H9 (cell line): Measurements from ENCODE around the gene IL17F. TPM values are rescaled to one million over a fixed set of nuclear protein-coding genes. Genes with fewer than 3 reads are reported as not detected.

Experiments
- DNase-seq: peaks from one replicate; pipeline ENCODE4 v3.0.0-alpha.2; 2017
- H2AFZ ChIP-seq: one replicate; pipeline ENCODE4 v1.6.1; 2013; ENCODE audit warnings: mild to moderate bottlenecking, low read length, control low read depth, moderate library complexity
- H2AK5ac ChIP-seq: 2 replicates; pipeline ENCODE4 v1.6.1; 2013; ENCODE audit warnings: low read length, control low read depth, mixed read lengths; ENCODE audit not compliant: insufficient read length
- H2BK120ac ChIP-seq: one replicate; pipeline ENCODE4 v1.6.1; 2013; ENCODE audit warnings: low read depth, mild to moderate bottlenecking, low read length, control low read depth, inconsistent platforms; ENCODE audit not compliant: poor library complexity, severe bottlenecking
- H2BK12ac ChIP-seq: 2 replicates; pipeline ENCODE4 v1.6.1; 2013; ENCODE audit warnings: low read length, control low read depth, mixed read lengths, low read depth; ENCODE audit not compliant: insufficient read length
- H2BK15ac ChIP-seq: 2 replicates; pipeline ENCODE4 v1.6.1; 2013; ENCODE audit warnings: low read depth, low read length, control low read depth
- H2BK20ac ChIP-seq: one replicate; pipeline ENCODE4 v1.6.1; 2013; ENCODE audit warnings: low read depth, mild to moderate bottlenecking, low read length, control low read depth, inconsistent platforms; ENCODE audit not compliant: poor library complexity, severe bottlenecking
- H2BK5ac ChIP-seq: 2 replicates; pipeline ENCODE4 v1.6.1; 2013; ENCODE audit warnings: low read length, control low read depth, mixed read lengths; ENCODE audit not compliant: insufficient read length
- H3K14ac ChIP-seq: 2 replicates; pipeline ENCODE4 v1.6.1; 2013; ENCODE audit warnings: low read length, control low read depth; ENCODE audit not compliant: insufficient read depth
- H3K18ac ChIP-seq: 2 replicates; pipeline ENCODE4 v1.6.1; 2013; ENCODE audit warnings: low read depth, mild to moderate bottlenecking, mixed read lengths, low read length, control low read depth; ENCODE audit not compliant: insufficient read length
- H3K23ac ChIP-seq: 2 replicates; pipeline ENCODE4 v1.6.1; 2013; ENCODE audit warnings: low read length, control low read depth, mixed read lengths, low read depth; ENCODE audit not compliant: insufficient read length
- H3K23me2 ChIP-seq: 2 replicates; pipeline ENCODE4 v1.6.1; 2013; ENCODE audit warnings: low read depth, mild to moderate bottlenecking, mixed read lengths, low read length, control low read depth; ENCODE audit not compliant: insufficient read length, poor library complexity, severe bottlenecking
- H3K27ac ChIP-seq: 2 replicates; pipeline ENCODE4 v1.5.1; 2013; ENCODE audit warnings: low read length, control low read depth, mixed read lengths, low read depth; ENCODE audit not compliant: insufficient read length
- H3K27me3 ChIP-seq: 2 replicates; pipeline ENCODE4 v1.6.1; 2013; ENCODE audit warnings: low read length, control low read depth, inconsistent platforms; ENCODE audit not compliant: insufficient read depth
- H3K4ac ChIP-seq: 2 replicates; pipeline ENCODE4 v1.6.1; 2013; ENCODE audit warnings: low read depth, mild to moderate bottlenecking, control low read depth, inconsistent platforms, low read length, moderate library complexity
- H3K4me1 ChIP-seq: 2 replicates; pipeline ENCODE4 v1.6.1; 2013; ENCODE audit warnings: low read length, control low read depth, inconsistent platforms; ENCODE audit not compliant: insufficient read depth
- H3K4me2 ChIP-seq: 2 replicates; pipeline ENCODE4 v1.6.1; 2013; ENCODE audit warnings: low read length, control low read depth, mixed read lengths; ENCODE audit not compliant: insufficient read length, insufficient read depth
- H3K56ac ChIP-seq: 2 replicates; pipeline ENCODE4 v1.6.1; 2013; ENCODE audit warnings: low read depth, mild to moderate bottlenecking, mixed read lengths, low read length, control low read depth; ENCODE audit not compliant: insufficient read length
- H3K79me1 ChIP-seq: 2 replicates; pipeline ENCODE4 v1.6.1; 2013; ENCODE audit warnings: low read depth, mild to moderate bottlenecking, moderate library complexity, low read length, control low read depth, inconsistent platforms; ENCODE audit not compliant: insufficient read depth, poor library complexity, severe bottlenecking
- H3K79me2 ChIP-seq: 2 replicates; pipeline ENCODE4 v1.6.1; 2013; ENCODE audit warnings: low read length, control low read depth, inconsistent platforms; ENCODE audit not compliant: insufficient read depth
- H3K9ac ChIP-seq: 2 replicates; pipeline ENCODE4 v1.6.1; 2013; ENCODE audit warnings: low read length, control low read depth, mixed read lengths; ENCODE audit not compliant: insufficient read length; ENCODE audit errors: extremely low read depth
- H3K9me3 ChIP-seq: one replicate; pipeline ENCODE4 v1.6.1; 2013; ENCODE audit warnings: low read depth, low read length, inconsistent platforms; ENCODE audit not compliant: control insufficient read depth
- H3T11ph ChIP-seq: one replicate; pipeline ENCODE4 v1.6.1; 2013; ENCODE audit warnings: mild to moderate bottlenecking, low read length, control low read depth, inconsistent platforms
- H4K20me1 ChIP-seq: one replicate; pipeline ENCODE4 v1.6.1; 2013; ENCODE audit not compliant: control insufficient read depth, insufficient read length, insufficient read depth
- H4K5ac ChIP-seq: 2 replicates; pipeline ENCODE4 v1.6.1; 2013; ENCODE audit warnings: low read depth, mild to moderate bottlenecking, mixed read lengths, low read length, control low read depth; ENCODE audit not compliant: insufficient read length
- H4K8ac ChIP-seq: replicated peaks from 2 replicates; pipeline ENCODE4 v1.6.1; 2013; ENCODE audit warnings: low read length, control low read depth, mixed read lengths, low read depth; ENCODE audit not compliant: insufficient read length
- H4K91ac ChIP-seq: 2 replicates; pipeline ENCODE4 v1.6.1; 2013; ENCODE audit warnings: low read depth, mild to moderate bottlenecking, moderate library complexity, mixed read lengths, low read length, control low read depth; ENCODE audit not compliant: insufficient read length
- H3K27ac Mint-ChIP-seq, 3 experiments: 2 replicates in 2 of 3; 3 replicates in 1 of 3; pipeline ENCODE4 v1.8.0; 2020 to 2021; ENCODE audit warnings: mixed read lengths in 3 of 3, mild to moderate bottlenecking in 1 of 3, moderate library complexity in 1 of 3
- H3K27me3 Mint-ChIP-seq: 2 replicates; pipeline ENCODE4 v1.8.0; 2021; ENCODE audit warnings: low read depth, mild to moderate bottlenecking, moderate library complexity, mixed read lengths
- H3K36me3 Mint-ChIP-seq, 3 experiments: 2 replicates in 2 of 3; 3 replicates in 1 of 3; pipeline ENCODE4 v1.8.0; 2020 to 2021; ENCODE audit warnings: low read depth in 3 of 3, mixed read lengths in 3 of 3; ENCODE audit not compliant: insufficient read depth in 1 of 3
- H3K4me1 Mint-ChIP-seq, 2 experiments: 2 replicates each; pipeline ENCODE4 v1.8.0; 2020; ENCODE audit warnings: mixed read lengths in 2 of 2
- H3K4me3 Mint-ChIP-seq, 2 experiments: 2 replicates in 1 of 2; 3 replicates in 1 of 2; pipeline ENCODE4 v1.8.0; 2020 to 2021; ENCODE audit warnings: mild to moderate bottlenecking in 2 of 2, mixed read lengths in 2 of 2, moderate library complexity in 1 of 2
- H3K9me3 Mint-ChIP-seq, 2 experiments: 2 replicates in 1 of 2; 3 replicates in 1 of 2; pipeline ENCODE4 v1.8.0; 2020; ENCODE audit warnings: mild to moderate bottlenecking in 2 of 2, mixed read lengths in 2 of 2, moderate library complexity in 1 of 2
- WGBS: extraction: QIAGEN DNeasy Blood & Tissue Kit; methylation state at CpG from one replicate; pipeline ENCODE4 v1.1.7; 2013; ENCODE audit warnings: missing lambda C conversion rate, low lambda C conversion rate, mixed read lengths; ENCODE audit not compliant: insufficient read length; ENCODE audit errors: extremely low coverage; 5-methylcytosine and 5-hydroxymethylcytosine counted together
- total RNA-seq: library from RNA; stranded (reverse); gene quantifications from 2 replicates; pipeline ENCODE4 v1.2.1, GENCODE V29; 2021
- TF ChIP-seq, protein P1 (sequence below): fragments of 200-600 bp; sonication (generic); conservative IDR thresholded peaks from 3 replicates; pipeline ENCODE4 v1.8.0; 2021; ENCODE audit warnings: antibody characterized with exemption, mild to moderate bottlenecking

Gene IL17F
- total RNA-seq, 1 experiment from 2014 or later = not detected

DNA sequence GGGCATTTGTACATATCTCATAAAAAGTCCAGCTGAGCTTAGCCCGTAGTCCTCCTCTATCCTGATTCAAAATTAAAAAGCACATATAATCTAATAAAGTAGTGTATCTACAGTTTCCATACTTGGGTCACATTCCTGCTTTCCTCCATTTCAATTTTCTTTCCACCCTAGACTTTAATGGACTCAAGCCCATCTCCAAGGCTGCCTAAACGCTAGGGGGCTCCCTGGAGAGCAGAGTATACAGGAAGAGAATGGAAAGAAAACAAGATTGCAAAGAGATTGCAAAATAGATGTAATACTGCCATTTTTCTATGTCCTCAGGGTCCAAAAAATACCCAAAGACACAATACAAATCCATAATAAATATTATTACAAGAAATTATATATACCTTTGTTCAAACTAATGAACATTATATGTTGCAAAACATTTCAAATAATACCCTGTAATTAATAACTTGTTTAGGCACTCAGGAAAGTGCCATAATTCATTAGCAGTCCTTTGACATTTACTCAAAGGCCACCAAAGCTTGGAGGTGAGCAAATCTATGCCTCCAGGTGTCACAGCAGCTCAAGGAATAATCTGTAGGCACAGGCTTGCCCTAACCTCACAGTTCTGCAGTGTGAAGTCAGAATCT is 42.6 kb upstream of the IL17F start:
- H3K4me1 ChIP-seq = peaks cover 3% of the 10 kb centered on the region; the same call in 1 of the 2 replicates
- no peak overlapping the region for H3T11ph ChIP-seq
- peaks cover 12% of the 10 kb centered on the region; the same call in 1 of the 2 replicates for H3K79me2 ChIP-seq
- peaks cover 18 to 20% of the 10 kb centered on the region in 2 experiments for H3K4me1 Mint-ChIP-seq
- no peak overlapping the region for H2BK15ac ChIP-seq
- H3K9me3 Mint-ChIP-seq = no peaks in the 10 kb centered on the region
- H3K9ac ChIP-seq = no peak overlapping the region
- H2BK12ac ChIP-seq = no peak overlapping the region
- peaks cover 6% of the 10 kb centered on the region for H3K79me1 ChIP-seq
- H3K27ac Mint-ChIP-seq = no peak overlapping the region
- H4K91ac ChIP-seq = no peak overlapping the region
- no peak overlapping the region for H2BK5ac ChIP-seq
- H2BK20ac ChIP-seq = no peak overlapping the region
- no peak overlapping the region for H2AK5ac ChIP-seq
- no peak overlapping the region for H2AFZ ChIP-seq
- H3K56ac ChIP-seq = no peak overlapping the region
- H3K4me3 Mint-ChIP-seq = peak overlapping the region in 1 of 2 experiments; percentile 54; a peak in 2 of 5 replicates
- no peak overlapping the region for H3K18ac ChIP-seq
- TF ChIP-seq, protein P1, sequence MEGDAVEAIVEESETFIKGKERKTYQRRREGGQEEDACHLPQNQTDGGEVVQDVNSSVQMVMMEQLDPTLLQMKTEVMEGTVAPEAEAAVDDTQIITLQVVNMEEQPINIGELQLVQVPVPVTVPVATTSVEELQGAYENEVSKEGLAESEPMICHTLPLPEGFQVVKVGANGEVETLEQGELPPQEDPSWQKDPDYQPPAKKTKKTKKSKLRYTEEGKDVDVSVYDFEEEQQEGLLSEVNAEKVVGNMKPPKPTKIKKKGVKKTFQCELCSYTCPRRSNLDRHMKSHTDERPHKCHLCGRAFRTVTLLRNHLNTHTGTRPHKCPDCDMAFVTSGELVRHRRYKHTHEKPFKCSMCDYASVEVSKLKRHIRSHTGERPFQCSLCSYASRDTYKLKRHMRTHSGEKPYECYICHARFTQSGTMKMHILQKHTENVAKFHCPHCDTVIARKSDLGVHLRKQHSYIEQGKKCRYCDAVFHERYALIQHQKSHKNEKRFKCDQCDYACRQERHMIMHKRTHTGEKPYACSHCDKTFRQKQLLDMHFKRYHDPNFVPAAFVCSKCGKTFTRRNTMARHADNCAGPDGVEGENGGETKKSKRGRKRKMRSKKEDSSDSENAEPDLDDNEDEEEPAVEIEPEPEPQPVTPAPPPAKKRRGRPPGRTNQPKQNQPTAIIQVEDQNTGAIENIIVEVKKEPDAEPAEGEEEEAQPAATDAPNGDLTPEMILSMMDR = peak; percentile 84
- H3K27me3 Mint-ChIP-seq = peaks cover 2% of the 10 kb centered on the region; the same call in 1 of the 2 replicates
- H3K9me3 ChIP-seq = no peaks in the 10 kb centered on the region
- no peak overlapping the region for H3K14ac ChIP-seq
- no peak overlapping the region for H3K23ac ChIP-seq
- no peak overlapping the region for H2BK120ac ChIP-seq
- no peaks in the 10 kb centered on the region for H4K20me1 ChIP-seq
- H3K27me3 ChIP-seq = no peaks in the 10 kb centered on the region
- WGBS = no CpG with 5 or more reads among the region's 2 CpGs
- no peak overlapping the region for H4K8ac ChIP-seq
- no peak overlapping the region for H3K4ac ChIP-seq
- peaks cover 17 to 18% (median 17%) of the 10 kb centered on the region in 3 experiments; a peak in 6 of 7 replicates for H3K36me3 Mint-ChIP-seq
- H3K27ac ChIP-seq = no peak overlapping the region
- peak; percentile 49 for DNase-seq
- no peak overlapping the region for H4K5ac ChIP-seq
- peaks cover 3% of the 10 kb centered on the region for H3K23me2 ChIP-seq
- H3K4me2 ChIP-seq = no peak overlapping the region
